Measurements from ENCODE around the gene MSLN. TPM values are rescaled to one million over a fixed set of nuclear protein-coding genes. Genes with fewer than 3 reads are reported as not detected.

The MSLN gene
- total RNA-seq, 1 experiment from 2014 or later = 0.73 TPM

GRCh38 chr16:765488-765865 is 4.9 kb downstream of the MSLN start:
- intact Hi-C loops (cut with micrococcal nuclease) = no loop called here
- H3K9ac ChIP-seq (ENCODE audit: low read length) = no peak overlapping the region
- H3F3A ChIP-seq (ENCODE audit: low read length, unreplicated experiment) = no peaks in the 10 kb centered on the region
- H3K4me2 ChIP-seq (ENCODE audit: low read length) = no peak overlapping the region
- TF ChIP-seq EZH2phosphoT487 (IDR thresholded peaks at IDR 0.05; ENCODE audit: borderline replicate concordance, low read length) (no peak), CTCF (conservative IDR thresholded peaks at IDR 0.05; ENCODE audit: low read depth, low read length) (no peak)
- H3K9me3 ChIP-seq (ENCODE audit: low read length) = no peaks in the 10 kb centered on the region
- peaks cover 7% of the 10 kb centered on the region for H3K4me1 ChIP-seq (ENCODE audit: insufficient read depth, low read length)
- no peak overlapping the region for H3K27ac ChIP-seq (ENCODE audit: low read length)
- no TSS peak for BruUV-seq (replicated peaks)
- POLR2A ChIA-PET (ENCODE audit: unreplicated experiment) = no interaction called here
- DNase-seq (no peak), ATAC-seq (no peak)
- H2AFZ ChIP-seq (ENCODE audit: low read length) = no peak overlapping the region
- H3K27me3 ChIP-seq (ENCODE audit: low read length) = no peaks in the 10 kb centered on the region
- no peak overlapping the region for H3K4me3 ChIP-seq (ENCODE audit: low read length)
- H3K79me2 ChIP-seq (ENCODE audit: low read length) = no peaks in the 10 kb centered on the region
- H4K20me1 ChIP-seq (ENCODE audit: low read length) = no peaks in the 10 kb centered on the region
- H3K9me2 ChIP-seq (replicated peaks; ENCODE audit: low read length) = no peaks in the 10 kb centered on the region
- H3K36me3 ChIP-seq (ENCODE audit: low read depth, low read length) = no peaks in the 10 kb centered on the region
- CTCF ChIA-PET = no interaction called here

- Histone ChIP-seq H3K9me3 (ENCODE audit: low read length) (no peaks in the 10 kb centered on the region), H3K4me3 (ENCODE audit: low read length) (no peak overlapping the region), H2AFZ (ENCODE audit: low read length) (no peak overlapping the region), H3K27ac (ENCODE audit: low read length) (no peak overlapping the region), H3K36me3 (ENCODE audit: low read depth, low read length) (no peaks in the 10 kb centered on the region), H3F3A (ENCODE audit: low read length, unreplicated experiment) (no peaks in the 10 kb centered on the region), H4K20me1 (ENCODE audit: low read length) (no peaks in the 10 kb centered on the region), H3K9me2 (replicated peaks; ENCODE audit: low read length) (no peaks in the 10 kb centered on the region), H3K27me3 (ENCODE audit: low read length) (no peaks in the 10 kb centered on the region), H3K79me2 (ENCODE audit: low read length) (no peaks in the 10 kb centered on the region), H3K4me1 (ENCODE audit: insufficient read depth, low read length) (no peaks in the 10 kb centered on the region), H3K4me2 (ENCODE audit: low read length) (no peak overlapping the region), H3K9ac (ENCODE audit: low read length) (no peak overlapping the region)
- ATAC-seq (no peak), DNase-seq (no peak)
- intact Hi-C loops (cut with micrococcal nuclease) = no loop called here
- ChIA-PET CTCF (interaction anchor here (0.6 kb wide), 1 partner anchor 1166 kb away, joined by 3 read pairs; no protein-coding TSS in a partner anchor), POLR2A (ENCODE audit: unreplicated experiment) (no interaction called here)
- TF ChIP-seq CTCF (conservative IDR thresholded peaks at IDR 0.05; ENCODE audit: low read depth, low read length) = no peak
- no peak for TF ChIP-seq EZH2 (IDR thresholded peaks at IDR 0.05; ENCODE audit: low read length, unreplicated experiment)
- TF ChIP-seq EZH2phosphoT487 (IDR thresholded peaks at IDR 0.05; ENCODE audit: borderline replicate concordance, low read length) = no peak
- BruUV-seq (replicated peaks) = no TSS peak
These were observed 5.7 kb downstream of the MSLN start for GRCh38 chr16:766008-766819.

All from PC-3 (cell line).